GM21619 (cell line): Measurements from ENCODE around the gene SLC27A4.
"Not testable (repeated sequence)": the region's sequence is repeated elsewhere in the genome, so short reads cannot be mapped to it uniquely, and the experiment has no call there.

ENCODE experiments used
- ATAC-seq: cut with Tn5 transposase; IDR thresholded peaks from one replicate; pipeline ENCODE4 v1.9.1; 2021; ENCODE audit not compliant: unreplicated experiment

Gene SLC27A4

GRCh38 chr9:128323791-128324190 lies 16.5 kb upstream of the SLC27A4 start:
- no peak for ATAC-seq

DNA sequence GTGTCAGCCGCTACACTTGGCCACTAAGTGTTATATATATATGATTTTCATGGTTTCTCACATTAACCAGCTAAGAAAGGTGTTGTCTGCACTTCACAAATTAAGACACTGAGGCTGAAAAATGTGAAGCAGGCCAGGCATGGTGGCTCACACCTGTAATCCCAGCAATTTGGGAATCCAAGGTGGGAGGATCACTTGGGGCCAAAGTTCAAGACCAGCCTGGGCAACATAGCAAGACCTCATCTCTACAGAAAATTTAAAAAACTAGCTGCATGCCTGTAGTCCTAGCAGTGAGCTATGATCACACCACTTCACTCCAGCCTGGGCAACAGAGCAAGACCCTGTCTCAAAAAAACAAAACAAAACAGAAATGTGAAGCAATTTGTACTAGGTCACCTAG lies 15.9 kb upstream of the SLC27A4 start:
- no peak for ATAC-seq

GRCh38 chr9:128325629-128326028 lies 14.7 kb upstream of the SLC27A4 start:
- ATAC-seq = no peak

GRCh38 chr9:128333451-128333869 lies 6.9 kb upstream of the SLC27A4 start:
- ATAC-seq = no peak

- ATAC-seq = no peak
Observed at GRCh38 chr9:128335161-128335560, 5.2 kb upstream of the SLC27A4 start.

GRCh38 chr9:128335914-128336313 lies 4.4 kb upstream of the SLC27A4 start:
- ATAC-seq = no peak

DNA sequence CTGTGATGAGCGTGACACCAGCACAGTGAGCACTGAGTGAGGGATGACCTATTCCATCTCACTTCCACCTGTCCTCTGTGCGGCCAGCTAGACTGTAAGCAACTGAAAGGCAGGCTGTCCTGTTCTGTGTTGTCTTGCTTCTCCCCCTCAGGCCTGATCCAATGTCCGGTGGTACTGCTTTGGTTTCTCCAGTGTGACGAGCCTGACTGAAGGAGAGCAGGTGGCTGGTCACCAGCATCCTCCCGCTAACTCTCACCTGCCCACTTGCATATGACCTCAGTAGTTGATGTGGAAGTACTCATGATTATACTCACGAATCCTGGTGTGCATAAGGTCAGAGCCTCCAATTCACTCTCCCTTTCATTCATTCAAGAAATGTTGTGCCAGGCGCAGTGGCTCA lies 2.4 kb upstream of the SLC27A4 start:
- no peak for ATAC-seq

DNA sequence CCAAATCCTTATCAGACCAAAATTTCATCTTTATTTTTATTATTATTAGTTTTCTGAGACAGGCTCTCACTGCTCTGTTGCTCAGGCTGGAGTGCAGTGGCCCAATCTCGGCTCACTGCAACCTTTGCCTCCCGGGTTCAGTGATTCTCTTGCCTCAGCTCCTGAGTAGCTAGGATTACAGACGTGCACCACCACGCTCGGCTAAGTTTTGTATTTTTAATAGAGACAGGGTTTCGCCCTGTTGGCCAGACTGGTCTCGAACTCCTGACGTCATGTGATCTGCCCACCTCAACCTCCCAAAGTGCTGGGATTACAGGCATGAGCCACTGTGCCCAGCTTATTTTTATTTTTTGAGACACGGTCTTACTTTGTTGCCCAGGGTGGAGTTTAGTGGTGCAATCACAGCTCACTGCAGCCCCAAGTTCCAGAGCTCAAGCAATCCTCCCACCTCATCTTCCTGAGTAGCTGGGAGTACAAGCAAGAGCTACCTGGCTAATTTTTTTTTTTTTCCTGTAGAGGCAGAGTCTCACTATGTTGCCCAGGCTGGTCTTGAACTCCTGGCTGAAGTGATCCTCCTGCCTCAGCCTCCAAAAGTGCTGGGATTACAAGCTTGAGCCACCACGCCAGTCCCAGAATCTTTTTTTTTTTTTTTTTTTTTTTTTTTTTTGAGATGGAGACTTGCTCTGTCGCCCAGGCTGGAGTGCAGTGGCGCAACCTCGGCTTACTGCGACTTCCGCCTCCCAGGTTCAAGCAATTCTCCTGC lies 1.3 kb upstream of the SLC27A4 start:
- ATAC-seq = not testable (repeated sequence)

DNA sequence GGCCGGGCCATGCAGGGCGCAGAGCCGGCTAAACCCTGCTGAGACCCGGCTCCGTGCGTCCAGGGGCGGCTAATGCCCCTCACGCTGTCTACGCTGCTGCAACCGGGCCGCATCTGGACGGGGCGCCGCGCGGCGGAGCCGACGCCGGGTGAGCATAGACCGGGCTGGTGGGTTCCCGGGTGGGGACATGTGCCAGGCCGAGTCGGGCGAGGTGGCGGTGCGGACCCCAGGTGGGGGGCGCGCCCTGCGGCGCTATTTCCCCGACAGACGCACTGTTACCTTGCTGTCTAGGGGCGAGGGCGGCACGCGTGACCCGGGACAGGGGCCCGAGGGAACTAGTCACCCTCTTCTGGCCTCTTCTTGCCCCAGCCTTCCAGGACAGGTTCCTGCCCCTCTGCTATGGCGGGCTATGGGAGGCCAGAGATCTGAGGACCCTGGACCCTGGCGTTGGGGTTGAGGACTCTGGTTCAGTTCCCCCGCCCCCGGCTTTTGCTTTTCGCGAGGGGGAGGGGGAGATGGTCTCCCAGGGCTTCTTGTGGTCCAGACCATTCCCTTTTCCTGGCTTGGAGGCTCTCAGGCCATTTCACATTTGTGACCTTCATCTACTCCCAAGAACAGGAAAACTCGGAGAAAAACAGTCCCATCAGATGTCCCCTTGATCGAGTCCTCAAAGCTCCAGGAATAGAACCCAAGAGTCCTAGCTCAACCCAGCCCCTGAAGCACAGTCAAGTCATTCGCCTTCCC lies 536 bp downstream of the SLC27A4 start:
- ATAC-seq = peak; percentile 21

DNA sequence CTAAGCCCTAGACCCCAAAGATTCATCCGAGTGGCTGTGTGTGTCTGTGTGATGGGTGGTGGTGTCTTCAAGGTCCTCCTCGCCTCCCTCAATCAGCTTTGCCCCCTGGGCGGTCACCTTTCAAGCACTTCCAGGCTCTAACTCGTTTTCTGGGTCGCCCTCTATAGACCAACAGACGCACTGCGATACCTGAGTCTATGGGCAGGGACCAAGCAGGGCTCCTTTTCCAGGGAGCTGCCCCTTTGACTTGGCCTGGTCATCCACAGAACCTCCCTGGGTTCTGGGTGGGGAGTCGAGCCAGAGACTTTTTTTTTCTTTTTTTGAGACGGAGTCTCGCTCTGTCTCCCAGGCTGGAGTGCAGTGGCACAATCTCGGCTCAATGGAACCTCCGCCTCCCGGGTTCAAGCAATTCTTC lies 1.1 kb downstream of the SLC27A4 start:
- ATAC-seq = no peak

GRCh38 chr9:128342971-128343680 lies 2.8 kb downstream of the SLC27A4 start:
- ATAC-seq = no peak

DNA sequence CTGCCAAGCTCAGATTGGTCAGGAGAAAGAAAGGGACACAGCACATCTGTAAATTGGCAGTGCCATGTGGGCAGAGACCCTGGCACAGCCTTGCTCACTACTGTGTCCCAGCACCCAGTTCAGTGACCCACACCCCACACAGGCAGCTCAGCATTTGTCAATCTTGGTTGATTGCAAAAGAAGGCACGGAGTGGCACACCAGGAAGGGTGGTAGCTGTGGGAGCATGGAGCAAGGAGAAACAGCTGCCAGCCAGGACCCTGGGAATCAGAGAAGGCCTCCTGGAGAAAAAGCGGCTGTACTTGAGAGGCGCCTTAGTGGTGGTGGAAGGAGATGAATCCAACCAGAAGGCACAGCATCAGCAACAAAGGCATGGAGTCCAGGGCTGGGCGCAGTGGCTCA lies 3.5 kb downstream of the SLC27A4 start:
- no peak for ATAC-seq

DNA sequence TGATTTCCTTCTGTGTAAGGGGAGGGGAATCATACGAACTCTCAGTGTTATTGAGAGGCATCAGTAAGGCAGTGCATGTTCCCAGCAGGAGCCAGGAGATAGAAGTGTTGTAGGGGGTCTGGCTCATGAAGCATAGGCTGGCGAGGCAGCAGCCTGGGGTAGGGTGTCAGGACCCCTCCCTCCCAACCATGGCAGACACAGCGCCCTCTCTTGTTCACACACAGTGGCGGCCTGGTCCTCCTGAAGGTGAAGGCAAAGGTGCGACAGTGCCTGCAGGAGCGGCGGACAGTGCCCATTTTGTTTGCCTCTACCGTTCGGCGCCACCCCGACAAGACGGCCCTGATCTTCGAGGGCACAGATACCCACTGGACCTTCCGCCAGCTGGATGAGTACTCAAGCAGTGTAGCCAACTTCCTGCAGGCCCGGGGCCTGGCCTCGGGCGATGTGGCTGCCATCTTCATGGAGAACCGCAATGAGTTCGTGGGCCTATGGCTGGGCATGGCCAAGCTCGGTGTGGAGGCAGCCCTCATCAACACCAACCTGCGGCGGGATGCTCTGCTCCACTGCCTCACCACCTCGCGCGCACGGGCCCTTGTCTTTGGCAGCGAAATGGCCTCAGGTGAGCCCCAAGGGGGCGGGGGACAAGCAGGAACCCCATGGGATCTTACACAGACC lies 4.7 kb downstream of the SLC27A4 start:
- ATAC-seq = no peak

DNA sequence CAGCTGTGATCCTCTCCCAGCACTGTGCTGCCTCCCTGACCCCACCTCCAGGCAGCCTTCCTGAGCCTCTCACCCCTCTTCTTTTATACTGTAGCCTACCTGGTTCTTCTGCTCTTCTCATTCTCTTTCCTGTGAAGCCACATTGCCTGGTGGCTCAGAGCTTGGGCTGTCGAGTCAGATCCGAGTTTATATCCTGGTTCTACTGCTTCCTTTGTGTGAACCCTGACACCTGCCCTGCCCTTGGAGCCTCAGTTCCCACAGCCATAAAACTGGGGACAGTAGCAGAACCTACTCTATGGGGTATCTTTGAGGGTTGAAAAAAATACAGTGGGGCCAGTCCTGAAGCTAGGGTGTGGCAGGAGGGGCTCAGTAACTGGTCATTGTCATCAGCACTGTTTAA lies 8.8 kb downstream of the SLC27A4 start:
- no peak for ATAC-seq

GRCh38 chr9:128349772-128350171 lies 9.4 kb downstream of the SLC27A4 start:
- no peak for ATAC-seq

DNA sequence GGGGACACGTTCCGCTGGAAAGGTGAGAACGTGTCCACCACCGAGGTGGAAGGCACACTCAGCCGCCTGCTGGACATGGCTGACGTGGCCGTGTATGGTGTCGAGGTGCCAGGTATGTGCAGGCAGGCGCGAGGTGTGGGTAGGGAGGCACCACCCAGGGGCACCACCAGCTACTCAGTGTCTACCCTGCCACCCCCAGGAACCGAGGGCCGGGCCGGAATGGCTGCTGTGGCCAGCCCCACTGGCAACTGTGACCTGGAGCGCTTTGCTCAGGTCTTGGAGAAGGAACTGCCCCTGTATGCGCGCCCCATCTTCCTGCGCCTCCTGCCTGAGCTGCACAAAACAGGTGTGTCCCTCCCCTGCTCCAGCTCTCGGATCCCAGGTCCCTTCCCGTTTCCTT lies 15.1 kb downstream of the SLC27A4 start:
- ATAC-seq = no peak

- no peak for ATAC-seq
Observed at GRCh38 chr9:128358090-128358489, 17.8 kb downstream of the SLC27A4 start.

- no peak for ATAC-seq
Observed at GRCh38 chr9:128358861-128359260, 18.5 kb downstream of the SLC27A4 start.

DNA sequence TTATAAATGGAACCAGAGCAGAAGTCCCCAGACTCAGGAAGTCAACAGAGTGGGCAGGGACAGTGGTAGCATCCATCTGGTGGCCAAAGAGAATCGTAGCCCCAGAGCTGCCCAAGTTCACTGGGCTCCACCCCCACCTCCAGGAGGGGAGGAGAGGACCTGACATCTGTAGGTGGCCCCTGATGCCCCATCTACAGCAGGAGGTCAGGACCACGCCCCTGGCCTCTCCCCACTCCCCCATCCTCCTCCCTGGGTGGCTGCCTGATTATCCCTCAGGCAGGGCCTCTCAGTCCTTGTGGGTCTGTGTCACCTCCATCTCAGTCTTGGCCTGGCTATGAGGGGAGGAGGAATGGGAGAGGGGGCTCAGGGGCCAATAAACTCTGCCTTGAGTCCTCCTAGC lies 20.5 kb downstream of the SLC27A4 start:
- no peak for ATAC-seq

GRCh38 chr9:128361296-128361985 lies 21.1 kb downstream of the SLC27A4 start:
- peak; percentile 10 for ATAC-seq
